SJSA1 (cell line): ENCODE results near the gene KEAP1. TPM values are rescaled to one million over a fixed set of nuclear protein-coding genes. Genes with fewer than 3 reads are reported as not detected.

Experiments
- DNase-seq, 2 experiments: peaks; one replicate each; pipeline ENCODE4 v3.0.0-alpha.2; 2015 to 2020; ENCODE audit warnings: low spot score in 2 of 2, low read depth in 1 of 2
- H3K27ac ChIP-seq: fragments of 250-450 bp; sonication (Bioruptor Pico); 2 replicates; pipeline ENCODE4 v1.5.1; 2020; ENCODE audit warnings: mild to moderate bottlenecking, moderate library complexity
- H3K27me3 ChIP-seq: fragments of 250-450 bp; sonication (Bioruptor Pico); replicated peaks from 2 replicates; pipeline ENCODE4 v1.5.1; 2020; ENCODE audit warnings: mild to moderate bottlenecking, moderate library complexity
- H3K36me3 ChIP-seq: fragments of 250-450 bp; sonication (Bioruptor Pico); 2 replicates; pipeline ENCODE4 v1.5.1; 2020; ENCODE audit warnings: mild to moderate bottlenecking
- H3K4me1 ChIP-seq: fragments of 250-450 bp; sonication (Bioruptor Pico); replicated peaks from 2 replicates; pipeline ENCODE4 v1.6.1; 2021; ENCODE audit warnings: mild to moderate bottlenecking
- H3K4me3 ChIP-seq: fragments of 250-450 bp; sonication (Bioruptor Pico); 2 replicates; pipeline ENCODE4 v1.5.1; 2020; ENCODE audit warnings: mild to moderate bottlenecking
- H3K9me3 ChIP-seq: fragments of 250-450 bp; sonication (Bioruptor Pico); replicated peaks from 2 replicates; pipeline ENCODE4 v1.5.1; 2020; ENCODE audit warnings: mild to moderate bottlenecking
- total RNA-seq: library from RNA; depleted of rRNA; stranded (reverse); fragments of >200 nt; shearing (Covaris generic); gene quantifications from 2 replicates; pipeline ENCODE4 v1.2.3, GENCODE V29; 2014

Gene KEAP1
- total RNA-seq, 1 experiment from 2014 or later: 74.1 TPM

DNA sequence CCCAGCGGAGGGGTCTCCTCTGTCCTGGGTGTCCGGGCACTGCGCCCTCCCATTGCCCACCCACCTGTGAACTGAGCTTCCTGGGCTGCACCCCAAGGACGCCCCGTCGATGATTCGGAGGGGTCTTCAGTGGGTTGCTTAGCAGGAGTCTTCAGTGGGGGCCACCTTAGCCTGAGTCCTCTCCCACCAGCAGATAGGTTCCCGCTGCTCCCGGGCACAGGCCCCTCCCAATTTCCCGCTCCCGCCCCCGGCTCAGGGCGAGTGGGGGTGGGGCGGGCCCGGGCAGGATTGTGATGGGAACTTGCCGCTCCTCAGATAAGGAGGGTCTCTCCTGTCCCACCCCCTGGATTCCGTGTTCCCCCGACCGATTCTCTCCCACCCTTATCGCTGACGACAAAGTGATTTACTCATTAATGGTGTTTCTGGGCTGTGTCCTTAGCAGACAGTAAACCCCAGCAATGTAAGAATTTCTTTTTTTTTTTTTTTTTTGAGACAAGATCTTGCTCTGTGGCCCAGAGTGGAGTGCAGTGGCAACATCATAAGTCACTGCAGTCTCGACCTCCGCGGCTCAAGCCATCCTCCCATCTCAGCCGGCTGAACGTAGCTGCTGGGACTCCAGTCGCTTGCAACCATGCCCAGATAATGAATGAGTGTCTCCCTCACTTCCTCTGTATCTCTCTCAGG lies 14.7 kb upstream of the KEAP1 start:
- no peaks in the 10 kb centered on the region; the same call in 1 of the 2 replicates for H3K9me3 ChIP-seq
- H3K27me3 ChIP-seq: peaks cover 64% of the 10 kb centered on the region
- H3K27ac ChIP-seq: no peak overlapping the region
- DNase-seq: no peak
- no peaks in the 10 kb centered on the region for H3K36me3 ChIP-seq
- H3K4me1 ChIP-seq: peaks cover 21% of the 10 kb centered on the region
- H3K4me3 ChIP-seq: peak overlapping the region; percentile 30

- Histone ChIP-seq H3K27me3 (peaks cover 67% of the 10 kb centered on the region), H3K4me1 (peaks cover 21% of the 10 kb centered on the region), H3K36me3 (no peaks in the 10 kb centered on the region), H3K27ac (no peak within 1 kb of the TSS), H3K4me3 (peak within 1 kb of the TSS; percentile 30), H3K9me3 (no peaks in the 10 kb centered on the region; the same call in 1 of the 2 replicates)
- peak in 1 of 2 experiments; percentile 48 for DNase-seq
Measured at GRCh38 chr19:10517361-10517759, 14.2 kb upstream of the KEAP1 start, which contains the start of gene S1PR5. TSS of gene S1PR5 (minus strand) at chr19:10517447. CDS start at chr19:10515011, 2,436 bp downstream.

- H3K4me1 ChIP-seq: peaks cover 21% of the 10 kb centered on the region
- no peaks in the 10 kb centered on the region for H3K36me3 ChIP-seq
- no peak for DNase-seq
- H3K9me3 ChIP-seq: no peaks in the 10 kb centered on the region; the same call in 1 of the 2 replicates
- H3K27ac ChIP-seq: no peak overlapping the region
- H3K27me3 ChIP-seq: peaks cover 71% of the 10 kb centered on the region
- no peak overlapping the region for H3K4me3 ChIP-seq
Measured at GRCh38 chr19:10516671-10517286, 13.6 kb upstream of the KEAP1 start.

DNA sequence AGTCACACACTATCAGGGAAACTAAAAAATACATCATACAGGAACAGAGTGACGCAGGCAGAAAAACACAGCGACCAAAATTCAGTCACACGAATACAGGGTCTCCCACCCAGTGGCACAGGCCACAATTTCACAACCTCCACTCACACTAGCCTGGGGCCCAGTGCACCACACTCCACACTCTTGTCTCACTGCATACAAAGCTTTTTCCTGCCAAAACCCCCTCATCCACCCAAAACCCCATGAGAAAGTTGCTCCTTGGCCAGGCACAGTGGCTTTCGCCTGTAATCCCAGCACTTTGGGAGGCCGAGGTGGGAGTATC lies 12.9 kb upstream of the KEAP1 start:
- Histone ChIP-seq H3K4me1 (peaks cover 21% of the 10 kb centered on the region), H3K4me3 (no peak overlapping the region), H3K27ac (no peak overlapping the region), H3K9me3 (no peaks in the 10 kb centered on the region; the same call in 1 of the 2 replicates), H3K36me3 (no peaks in the 10 kb centered on the region), H3K27me3 (peaks cover 76% of the 10 kb centered on the region)
- no peak for DNase-seq

DNA sequence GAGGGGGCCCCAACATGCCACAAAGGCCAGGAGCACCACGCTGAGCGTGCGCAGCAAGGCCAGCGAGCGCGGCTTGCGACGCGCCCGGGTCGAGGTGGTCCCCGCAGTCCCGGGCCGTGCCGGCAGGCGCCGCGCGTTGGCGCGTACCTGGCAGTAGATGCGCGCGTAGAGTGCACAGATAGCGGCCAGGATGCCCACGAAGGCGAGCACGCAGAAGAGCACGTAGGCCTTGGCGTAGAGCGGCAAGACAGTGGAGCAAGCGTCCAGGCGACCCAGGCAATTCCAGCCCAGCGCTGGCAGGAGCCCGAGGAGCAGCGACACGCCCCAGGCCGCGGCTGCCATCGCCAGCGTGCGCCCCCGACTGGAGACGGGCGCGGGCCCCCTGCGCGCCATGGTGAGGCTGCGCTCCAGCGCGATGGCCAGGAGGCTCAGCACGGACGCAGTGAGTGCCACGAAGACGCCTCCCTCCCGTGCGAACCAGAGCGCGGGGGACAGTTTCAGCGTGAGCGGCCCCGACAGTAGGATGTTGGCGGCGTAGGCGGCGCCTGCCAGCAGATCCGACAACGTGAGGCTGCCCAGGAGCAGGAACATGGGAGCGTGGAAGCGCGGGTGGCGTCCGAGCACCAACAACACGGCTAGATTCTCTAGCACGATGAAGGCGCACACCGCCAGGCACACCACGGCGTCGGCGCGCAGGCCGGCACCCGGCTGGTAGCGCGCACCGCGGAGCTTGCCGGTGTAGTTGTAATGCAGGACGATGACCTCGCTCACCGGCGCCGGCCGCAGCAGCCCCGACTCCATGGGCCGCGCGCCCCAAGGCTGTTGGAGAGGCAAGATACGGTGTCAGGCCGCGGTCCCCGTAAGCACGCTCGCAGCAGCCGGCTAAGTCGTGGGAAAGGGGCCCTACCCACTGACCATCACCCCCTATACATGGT lies 11.3 kb upstream of the KEAP1 start:
- H3K36me3 ChIP-seq: no peaks in the 10 kb centered on the region
- no peak for DNase-seq
- no peaks in the 10 kb centered on the region; the same call in 1 of the 2 replicates for H3K9me3 ChIP-seq
- no peak overlapping the region for H3K4me3 ChIP-seq
- H3K27ac ChIP-seq: no peak overlapping the region
- H3K27me3 ChIP-seq: peaks cover 83% of the 10 kb centered on the region
- H3K4me1 ChIP-seq: peaks cover 21% of the 10 kb centered on the region

GRCh38 chr19:10513223-10513622 lies 10.1 kb upstream of the KEAP1 start:
- H3K27me3 ChIP-seq: peaks cover 71% of the 10 kb centered on the region

GRCh38 chr19:10510301-10510802 lies 7.2 kb upstream of the KEAP1 start:
- Histone ChIP-seq H3K36me3 (no peaks in the 10 kb centered on the region), H3K27ac (no peak overlapping the region), H3K9me3 (no peaks in the 10 kb centered on the region; the same call in 1 of the 2 replicates), H3K4me3 (no peak overlapping the region), H3K27me3 (peaks cover 45% of the 10 kb centered on the region), H3K4me1 (peaks cover 8% of the 10 kb centered on the region)
- DNase-seq: peak in 1 of 2 experiments; percentile 49

More at GRCh38 chr19:10513223-10513622, 10.1 kb upstream of the KEAP1 start:
- H3K4me3 ChIP-seq: no peak overlapping the region
- H3K27ac ChIP-seq: no peak overlapping the region
- no peaks in the 10 kb centered on the region for H3K36me3 ChIP-seq
- DNase-seq: no peak
- H3K4me1 ChIP-seq: peaks cover 21% of the 10 kb centered on the region
- H3K9me3 ChIP-seq: no peaks in the 10 kb centered on the region; the same call in 1 of the 2 replicates

DNA sequence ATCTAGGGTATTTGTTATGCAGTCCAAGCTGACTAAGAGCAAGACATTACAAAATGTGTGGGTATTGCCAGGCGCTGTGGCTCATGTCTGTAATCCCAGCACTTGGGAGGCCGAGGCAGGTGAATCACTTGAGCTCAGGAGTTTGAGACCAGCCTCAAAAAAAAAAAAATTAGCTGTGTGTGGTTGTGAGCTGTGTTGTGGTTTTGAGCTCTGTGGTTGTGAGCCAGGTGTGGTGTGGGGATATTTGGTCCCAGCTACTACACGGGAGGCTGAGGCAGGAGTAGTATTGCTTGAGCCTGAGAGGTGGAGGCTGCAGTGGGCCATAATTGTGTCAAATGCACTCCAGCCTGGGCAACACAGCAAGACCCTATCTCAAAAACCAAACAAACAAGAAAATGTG lies 5.6 kb upstream of the KEAP1 start:
- H3K4me3 ChIP-seq: no peak overlapping the region
- no peaks in the 10 kb centered on the region for H3K9me3 ChIP-seq
- DNase-seq: no peak
- no peaks in the 10 kb centered on the region for H3K4me1 ChIP-seq
- no peak overlapping the region for H3K27ac ChIP-seq
- no peaks in the 10 kb centered on the region for H3K36me3 ChIP-seq
- H3K27me3 ChIP-seq: peaks cover 29% of the 10 kb centered on the region

GRCh38 chr19:10508036-10508435 lies 4.9 kb upstream of the KEAP1 start:
- H3K4me3 ChIP-seq: no peak overlapping the region
- H3K27ac ChIP-seq: no peak overlapping the region
- H3K4me1 ChIP-seq: peaks cover 4% of the 10 kb centered on the region
- no peaks in the 10 kb centered on the region for H3K9me3 ChIP-seq
- no peak for DNase-seq
- peaks cover 22% of the 10 kb centered on the region; the same call in 1 of the 2 replicates for H3K27me3 ChIP-seq
- H3K36me3 ChIP-seq: peaks cover 3% of the 10 kb centered on the region; the same call in 1 of the 2 replicates

DNA sequence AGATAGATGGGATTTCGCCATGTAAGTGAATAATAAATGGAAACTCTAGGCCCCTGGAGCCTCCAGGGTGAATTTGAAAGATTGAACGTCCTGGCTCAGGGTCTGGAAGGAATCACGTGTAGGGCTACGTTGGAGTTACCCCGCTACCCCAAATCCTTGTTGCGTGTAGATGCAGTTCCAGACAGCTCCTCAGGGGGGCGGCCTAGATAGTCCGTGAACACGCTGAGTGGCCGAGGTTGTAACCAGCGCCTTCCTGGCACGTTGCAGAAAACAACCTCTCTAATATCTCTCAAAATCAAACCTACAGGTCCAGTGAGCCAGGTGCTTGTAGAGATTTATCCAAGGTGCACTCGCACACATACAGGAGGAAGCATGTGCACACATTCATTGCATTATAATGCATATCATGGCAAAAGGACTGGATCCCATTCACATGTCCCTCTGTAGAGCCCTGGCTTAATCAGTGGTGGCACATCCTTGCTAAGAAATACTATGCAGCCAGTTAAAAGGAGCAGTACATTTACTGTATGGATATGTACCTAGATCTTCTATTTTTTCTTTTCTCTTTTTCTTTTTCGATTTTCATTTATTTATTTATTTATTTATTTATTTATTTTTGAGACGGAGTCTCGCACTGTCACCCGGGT lies 2.5 kb upstream of the KEAP1 start:
- DNase-seq: peak; percentile 54 to 74
- no peak overlapping the region for H3K27ac ChIP-seq
- H3K27me3 ChIP-seq: peaks cover 7% of the 10 kb centered on the region; the same call in 1 of the 2 replicates
- peaks cover 22% of the 10 kb centered on the region for H3K36me3 ChIP-seq
- H3K4me3 ChIP-seq: no peak overlapping the region
- H3K9me3 ChIP-seq: peaks cover 3% of the 10 kb centered on the region; the same call in 1 of the 2 replicates
- peaks cover 19% of the 10 kb centered on the region for H3K4me1 ChIP-seq

- H3K36me3 ChIP-seq: peaks cover 53% of the 10 kb centered on the region
- peaks cover 20% of the 10 kb centered on the region for H3K4me1 ChIP-seq
- no peaks in the 10 kb centered on the region for H3K27me3 ChIP-seq
- H3K9me3 ChIP-seq: peaks cover 3% of the 10 kb centered on the region
- DNase-seq: peak; percentile 91 to 96
- H3K27ac ChIP-seq: peak overlapping the region; percentile 99
- H3K4me3 ChIP-seq: peak overlapping the region; percentile 98
Measured at GRCh38 chr19:10502524-10503001, 593 bp downstream of the KEAP1 start.

GRCh38 chr19:10501971-10502523 lies 1.1 kb downstream of the KEAP1 start:
- Histone ChIP-seq H3K9me3 (peaks cover 3% of the 10 kb centered on the region), H3K36me3 (peaks cover 59% of the 10 kb centered on the region), H3K27me3 (no peaks in the 10 kb centered on the region), H3K27ac (peak overlapping the region; percentile 99), H3K4me1 (peaks cover 20% of the 10 kb centered on the region), H3K4me3 (peak overlapping the region; percentile 98)
- peak; percentile 78 to 83 for DNase-seq

DNA sequence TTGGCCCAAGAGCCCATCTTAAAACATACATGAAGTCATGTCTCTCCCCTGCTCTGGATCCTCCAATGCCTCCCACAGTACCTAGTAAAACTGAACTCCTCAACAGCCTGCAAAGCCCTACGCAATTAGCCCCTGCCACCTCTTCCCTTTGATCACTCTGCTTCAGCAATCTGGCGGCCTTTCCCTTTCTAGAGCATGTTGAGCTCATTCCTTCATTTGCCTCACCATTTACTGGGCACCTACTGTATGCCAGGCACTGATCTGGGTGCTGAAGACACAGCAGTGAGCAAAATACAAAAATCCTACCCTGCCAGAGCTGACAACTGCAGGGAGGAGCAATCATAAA lies 2.9 kb downstream of the KEAP1 start:
- H3K36me3 ChIP-seq: peaks cover 77% of the 10 kb centered on the region
- peaks cover 3% of the 10 kb centered on the region for H3K9me3 ChIP-seq

More for the DNA sequence above, 2.9 kb downstream of the KEAP1 start:
- no peak for DNase-seq
- peaks cover 20% of the 10 kb centered on the region for H3K4me1 ChIP-seq
- H3K27ac ChIP-seq: no peak overlapping the region
- H3K4me3 ChIP-seq: no peak overlapping the region
- H3K27me3 ChIP-seq: no peaks in the 10 kb centered on the region
